ENCODE results near the gene GTF2IRD2.
"Not testable (repeated sequence)": the region's sequence is repeated elsewhere in the genome, so short reads cannot be mapped to it uniquely, and the experiment has no call there.

Gene GTF2IRD2

GRCh38 chr7:74788369-74789150 lies 62.8 kb downstream of the GTF2IRD2 start:
- DNase-seq (ENCODE audit: low read depth) = peak; percentile 93

GRCh38 chr7:74783595-74783994 lies 67.8 kb downstream of the GTF2IRD2 start:
- not testable (repeated sequence) for DNase-seq (ENCODE audit: low read depth)

GRCh38 chr7:74781746-74782145 lies 69.7 kb downstream of the GTF2IRD2 start:
- DNase-seq (ENCODE audit: low read depth) = not testable (repeated sequence)

- not testable (repeated sequence) for DNase-seq (ENCODE audit: low read depth)
Observed at GRCh38 chr7:74779053-74779452, 72.4 kb downstream of the GTF2IRD2 start.

- DNase-seq (ENCODE audit: low read depth) = not testable (repeated sequence)
Observed at GRCh38 chr7:74775111-74775510, 76.3 kb downstream of the GTF2IRD2 start.

- not testable (repeated sequence) for DNase-seq (ENCODE audit: low read depth)
Observed at GRCh38 chr7:74773760-74774750, 77.3 kb downstream of the GTF2IRD2 start, which contains the start of gene NCF1. NCF1 (plus strand) TSS chr7:74774011; CDS start chr7:74774032, 21 bp downstream.

- not testable (repeated sequence) for DNase-seq (ENCODE audit: low read depth)
Observed at GRCh38 chr7:74772093-74772492, 79.3 kb downstream of the GTF2IRD2 start.

- not testable (repeated sequence) for DNase-seq (ENCODE audit: low read depth)
Observed at GRCh38 chr7:74770062-74770461, 81.3 kb downstream of the GTF2IRD2 start.

- not testable (repeated sequence) for DNase-seq (ENCODE audit: low read depth)
Observed at GRCh38 chr7:74766991-74767390, 84.4 kb downstream of the GTF2IRD2 start.

GRCh38 chr7:74766509-74766908 lies 84.9 kb downstream of the GTF2IRD2 start:
- DNase-seq (ENCODE audit: low read depth) = not testable (repeated sequence)

DNA sequence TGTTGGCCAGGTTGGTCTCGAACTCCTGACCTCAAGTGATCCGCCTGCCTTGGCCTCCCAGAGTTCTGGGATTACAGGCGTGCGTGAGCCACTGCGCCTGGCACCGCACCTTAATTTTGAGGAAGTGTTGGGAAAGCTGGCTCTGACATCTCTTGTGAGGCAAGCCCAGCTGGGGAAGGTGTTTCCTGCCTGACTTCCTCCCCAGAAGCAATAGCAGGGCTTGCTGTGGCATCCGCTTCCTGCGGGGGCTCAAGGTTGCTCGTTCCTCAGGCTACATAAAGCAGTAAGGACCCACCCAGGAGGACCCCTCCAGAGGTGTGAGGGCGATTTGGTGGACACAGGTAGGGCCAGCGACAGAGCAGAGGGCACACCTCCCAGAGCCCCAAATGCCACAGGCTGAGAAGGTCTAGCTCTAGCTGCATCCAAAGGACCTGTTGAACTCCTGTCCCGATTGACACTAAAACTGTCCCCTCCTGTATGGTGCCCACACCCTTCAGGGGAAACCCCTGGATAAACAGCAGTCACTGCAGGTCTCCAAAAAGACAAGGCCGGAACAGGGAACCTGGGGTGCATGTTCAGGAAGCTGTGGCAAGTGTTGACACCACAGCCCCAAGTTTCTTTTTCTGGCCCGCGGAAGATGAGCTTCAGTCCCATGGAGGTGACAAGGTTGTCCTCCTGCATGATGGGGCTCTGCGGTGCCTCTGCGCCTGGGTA lies 86.0 kb downstream of the GTF2IRD2 start:
- DNase-seq (ENCODE audit: low read depth) = not testable (repeated sequence)

- DNase-seq (ENCODE audit: low read depth) = not testable (repeated sequence)
Observed at GRCh38 chr7:74758982-74759381, 92.4 kb downstream of the GTF2IRD2 start.

DNA sequence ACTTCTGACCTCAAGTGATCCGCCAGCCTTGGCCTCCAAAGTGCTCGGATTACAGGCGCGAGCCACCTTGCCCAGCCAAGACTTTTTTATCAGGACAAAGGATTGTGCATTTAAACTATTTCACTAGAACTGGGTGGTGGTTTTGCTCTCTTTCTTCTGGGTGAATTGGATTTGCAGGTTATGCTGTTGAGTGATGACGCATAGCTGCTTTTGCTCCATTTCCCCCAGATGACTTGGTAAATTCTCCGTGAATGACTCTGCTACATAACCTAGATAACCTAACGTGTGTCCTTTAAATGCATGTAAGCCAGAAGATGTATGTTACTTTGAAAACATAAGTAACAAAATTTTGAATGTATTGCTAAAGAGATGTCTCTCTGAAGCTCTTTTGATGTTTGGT lies 93.1 kb downstream of the GTF2IRD2 start:
- not testable (repeated sequence) for DNase-seq (ENCODE audit: low read depth)

GRCh38 chr7:74756673-74757072 lies 94.7 kb downstream of the GTF2IRD2 start:
- not testable (repeated sequence) for DNase-seq (ENCODE audit: low read depth)

GRCh38 chr7:74753921-74754482 lies 97.4 kb downstream of the GTF2IRD2 start:
- DNase-seq (ENCODE audit: low read depth) = not testable (repeated sequence)

Data from T follicular helper cell (primary cell).